ENCODE results near the gene BDKRB1. TPM values are rescaled to one million over a fixed set of nuclear protein-coding genes. Genes with fewer than 3 reads are reported as not detected.
A peak's percentile ranks its signal among the peaks of the same experiment; 100 is the strongest.

Gene BDKRB1
- total RNA-seq, 2 donors from 2014 or later, result 2.3 TPM; not detected in 1

- 80% methylated on average over 8 of the region's 8 CpGs for WGBS
- Histone ChIP-seq H3K4me1 (replicated peaks) (no peaks in the 10 kb centered on the region), H3K4me3 (no peak overlapping the region), H3K36me3 (no peaks in the 10 kb centered on the region), H3K27ac (no peak overlapping the region), H3K27me3 (replicated peaks; ENCODE audit: insufficient read depth) (no peaks in the 10 kb centered on the region), H3K9me3 (no peaks in the 10 kb centered on the region)
- no peak for TF ChIP-seq CTCF (IDR thresholded peaks at IDR 0.05)
- TF ChIP-seq POLR2A (IDR thresholded peaks at IDR 0.05), result no peak
- no peak for TF ChIP-seq POLR2AphosphoS5 (IDR thresholded peaks at IDR 0.05)
- DNase-seq (ENCODE audit: low spot score), result no peak
- intact Hi-C loops (cut with DNase I), result no loop called here
Observed at GRCh38 chr14:96217376-96217913, 38.6 kb upstream of the BDKRB1 start.

- Histone ChIP-seq H3K36me3 (no peaks in the 10 kb centered on the region), H3K4me1 (replicated peaks) (no peaks in the 10 kb centered on the region), H3K27ac (no peak overlapping the region), H3K4me3 (no peak overlapping the region), H3K9me3 (no peaks in the 10 kb centered on the region), H3K27me3 (replicated peaks; ENCODE audit: insufficient read depth) (no peaks in the 10 kb centered on the region)
- intact Hi-C loops (cut with DNase I), result no loop called here
- 24% methylated on average over 7 of the region's 7 CpGs for WGBS
- DNase-seq (ENCODE audit: low spot score), result peak; percentile 24
- peak; percentile 70 for TF ChIP-seq POLR2AphosphoS5 (IDR thresholded peaks at IDR 0.05)
- TF ChIP-seq POLR2A (IDR thresholded peaks at IDR 0.05), result no peak
Observed at GRCh38 chr14:96221109-96221650, 34.8 kb upstream of the BDKRB1 start.

GRCh38 chr14:96221841-96222240 lies 34.2 kb upstream of the BDKRB1 start:
- Histone ChIP-seq H3K27ac (no peak overlapping the region), H3K27me3 (replicated peaks; ENCODE audit: insufficient read depth) (no peaks in the 10 kb centered on the region), H3K4me1 (replicated peaks) (no peaks in the 10 kb centered on the region), H3K9me3 (no peaks in the 10 kb centered on the region), H3K36me3 (no peaks in the 10 kb centered on the region), H3K4me3 (no peak overlapping the region)
- TF ChIP-seq POLR2AphosphoS5 (IDR thresholded peaks at IDR 0.05), result no peak
- TF ChIP-seq POLR2A (IDR thresholded peaks at IDR 0.05), result no peak
- no peak for TF ChIP-seq CTCF (IDR thresholded peaks at IDR 0.05)
- intact Hi-C loops (cut with DNase I), result no loop called here
- DNase-seq (ENCODE audit: low spot score), result no peak
- 88% methylated on average over 8 of the region's 8 CpGs for WGBS

GRCh38 chr14:96224480-96225096 lies 31.4 kb upstream of the BDKRB1 start:
- H3K4me1 ChIP-seq (replicated peaks), result no peaks in the 10 kb centered on the region
- no peak for DNase-seq (ENCODE audit: low spot score)

GRCh38 chr14:96225213-96225612 lies 30.8 kb upstream of the BDKRB1 start:
- Histone ChIP-seq H3K4me3 (no peak overlapping the region), H3K27ac (no peak overlapping the region), H3K9me3 (no peaks in the 10 kb centered on the region), H3K27me3 (replicated peaks; ENCODE audit: insufficient read depth) (no peaks in the 10 kb centered on the region), H3K4me1 (replicated peaks) (no peaks in the 10 kb centered on the region), H3K36me3 (no peaks in the 10 kb centered on the region)
- TF ChIP-seq POLR2AphosphoS5 (IDR thresholded peaks at IDR 0.05), result no peak
- TF ChIP-seq CTCF (IDR thresholded peaks at IDR 0.05), result no peak
- no peak for TF ChIP-seq POLR2A (IDR thresholded peaks at IDR 0.05)
- intact Hi-C loops (cut with DNase I), result no loop called here
- DNase-seq (ENCODE audit: low spot score), result no peak
- 93% methylated on average over 5 of the region's 5 CpGs for WGBS

More at GRCh38 chr14:96224480-96225096, 31.4 kb upstream of the BDKRB1 start:
- H3K4me3 ChIP-seq, result no peak overlapping the region
- H3K9me3 ChIP-seq, result no peaks in the 10 kb centered on the region
- TF ChIP-seq POLR2A (IDR thresholded peaks at IDR 0.05) (no peak), POLR2AphosphoS5 (IDR thresholded peaks at IDR 0.05) (no peak), CTCF (IDR thresholded peaks at IDR 0.05) (no peak)
- H3K27ac ChIP-seq, result no peak overlapping the region
- no peaks in the 10 kb centered on the region for H3K36me3 ChIP-seq
- intact Hi-C loops (cut with DNase I), result no loop called here
- 75% methylated on average over 8 of the region's 8 CpGs for WGBS
- no peaks in the 10 kb centered on the region for H3K27me3 ChIP-seq (replicated peaks; ENCODE audit: insufficient read depth)

Data from prostate gland (tissue), 2 donors.